Stimulated activated CD8-positive, alpha-beta memory T cell treated with anti-CD3 and anti-CD28 coated beads, Interleukin-15, amount 100 ng/mL, for 1 hour (primary cell): Measurements from ENCODE around the gene RPUSD1.
"Not testable (repeated sequence)": the region's sequence is repeated elsewhere in the genome, so short reads cannot be mapped to it uniquely, and the experiment has no call there.

ENCODE experiments used
- DNase-seq: peaks from one replicate; pipeline ENCODE4 v3.0.0-alpha.2; 2020; ENCODE audit warnings: low read depth

RPUSD1 gene

DNA sequence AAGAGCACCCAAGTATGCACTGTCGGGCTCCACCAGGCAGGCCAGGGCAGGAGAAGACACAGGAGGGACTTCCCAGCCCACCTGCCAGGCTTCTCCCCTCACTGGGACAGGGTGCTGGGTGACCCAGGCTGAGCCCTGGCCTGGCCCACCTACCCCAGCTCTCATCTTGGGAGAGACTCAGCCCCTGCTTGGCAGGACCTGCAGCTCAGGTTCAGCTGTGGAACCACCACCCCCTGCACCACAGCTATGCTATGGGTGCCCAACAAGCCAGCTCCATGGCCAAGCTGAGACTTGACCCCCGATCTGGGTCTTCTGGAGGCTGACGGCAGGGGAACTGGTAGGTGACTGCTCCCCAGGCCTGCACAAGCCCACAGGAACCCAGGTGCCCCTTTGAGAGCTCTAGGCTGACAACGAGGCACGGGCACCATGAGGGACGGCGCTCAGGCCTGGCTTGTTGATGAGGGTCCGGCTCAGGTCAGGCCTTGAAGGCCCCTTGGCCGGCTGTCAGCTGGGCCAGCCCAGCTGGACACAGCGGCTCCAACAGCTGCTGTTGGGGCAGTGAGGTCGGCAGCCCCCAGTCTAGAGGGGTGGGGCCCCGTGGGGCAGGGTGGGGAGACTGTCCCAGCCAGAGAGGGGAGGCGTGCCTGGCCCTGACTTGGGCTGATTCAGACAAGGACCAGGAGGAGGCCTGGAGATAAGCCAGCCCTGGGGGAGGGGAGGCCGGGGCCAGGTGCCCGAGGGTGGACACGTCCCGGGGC, 4.6 kb downstream of the RPUSD1 start:
- no peak for DNase-seq

DNA sequence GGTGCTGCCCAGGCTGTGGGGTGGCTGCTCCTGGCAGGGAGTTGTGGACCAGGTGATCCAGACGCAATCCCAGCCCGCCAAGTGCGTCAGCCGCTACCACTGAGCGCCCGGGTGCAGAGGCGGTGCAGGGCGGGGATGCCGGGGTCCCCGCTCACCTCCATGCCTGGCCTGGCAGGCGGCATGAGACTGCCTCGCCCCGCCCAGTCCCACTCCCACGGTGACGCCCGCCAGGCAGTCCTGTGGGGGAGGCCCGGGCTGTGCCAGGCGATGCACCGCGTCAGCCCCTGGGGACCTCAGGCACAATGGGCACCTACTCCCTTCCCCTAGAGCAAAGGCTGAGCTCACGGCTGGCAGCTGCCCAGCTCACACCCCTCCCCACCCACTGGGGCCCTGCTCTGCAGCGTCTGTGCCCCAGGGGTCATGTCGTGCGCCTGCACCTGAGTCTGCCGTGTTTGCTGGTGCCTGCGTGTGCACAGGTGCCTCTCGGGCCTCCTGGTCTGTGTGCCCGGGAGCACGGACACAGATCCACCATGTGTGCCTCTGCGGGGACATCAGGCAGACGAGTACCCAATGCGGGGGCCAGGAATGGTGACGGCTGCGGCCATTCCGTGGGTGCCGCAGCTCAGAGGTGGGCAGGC, 5.3 kb downstream of the RPUSD1 start:
- DNase-seq: no peak

DNA sequence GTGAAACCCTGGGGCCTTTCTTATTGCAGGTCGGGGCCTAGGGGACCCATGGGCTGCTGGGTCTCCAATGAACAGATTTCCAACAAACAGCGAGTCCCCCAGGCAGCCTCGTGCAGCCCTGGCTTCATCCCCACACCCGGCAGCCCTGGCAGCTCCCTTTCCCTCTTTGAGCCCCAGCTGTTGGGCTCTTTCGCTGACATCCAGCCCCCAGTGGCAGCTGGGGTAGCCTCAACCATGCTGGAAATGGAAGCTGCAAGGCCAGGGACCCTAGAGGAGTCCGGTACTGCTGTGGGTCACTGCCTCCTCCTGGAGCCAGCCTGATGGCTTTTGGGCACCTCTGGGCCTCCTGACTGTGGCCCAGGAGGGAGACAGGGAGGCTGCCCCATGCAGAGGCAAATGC, 5.9 kb downstream of the RPUSD1 start:
- DNase-seq: no peak

DNA sequence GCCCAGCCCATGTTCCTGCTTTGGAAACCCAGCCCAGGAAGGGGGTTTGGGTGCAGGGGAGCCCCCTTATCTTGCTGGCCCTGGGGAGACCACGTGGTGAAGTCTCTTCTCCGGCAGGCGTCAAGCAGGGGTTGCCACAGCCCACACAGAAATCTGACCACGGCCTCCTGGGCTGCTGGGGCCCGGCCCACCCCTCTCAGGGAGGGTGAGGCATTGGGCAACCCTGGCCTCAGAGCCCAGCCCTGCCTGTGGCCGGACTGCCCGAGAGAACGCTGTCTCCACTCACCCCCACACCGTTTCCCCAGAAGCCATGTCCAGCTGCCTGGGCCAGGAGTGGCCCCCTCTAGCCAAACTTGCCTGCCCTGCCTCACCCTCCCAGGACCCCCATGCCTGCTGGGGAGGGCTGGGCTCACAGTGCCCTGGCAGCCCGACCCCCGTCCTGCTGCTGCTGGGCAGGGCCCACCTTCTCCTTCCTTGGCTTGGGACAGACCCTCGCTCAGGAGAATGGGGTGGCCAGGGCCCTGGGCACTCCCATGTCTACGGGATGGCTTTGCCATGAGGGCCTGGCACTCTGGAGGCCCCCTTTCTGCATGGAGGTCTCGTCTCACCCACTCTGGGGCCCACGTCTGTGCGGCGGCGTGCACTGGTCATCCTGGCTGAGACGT, 6.7 kb downstream of the RPUSD1 start:
- DNase-seq: no peak

DNA sequence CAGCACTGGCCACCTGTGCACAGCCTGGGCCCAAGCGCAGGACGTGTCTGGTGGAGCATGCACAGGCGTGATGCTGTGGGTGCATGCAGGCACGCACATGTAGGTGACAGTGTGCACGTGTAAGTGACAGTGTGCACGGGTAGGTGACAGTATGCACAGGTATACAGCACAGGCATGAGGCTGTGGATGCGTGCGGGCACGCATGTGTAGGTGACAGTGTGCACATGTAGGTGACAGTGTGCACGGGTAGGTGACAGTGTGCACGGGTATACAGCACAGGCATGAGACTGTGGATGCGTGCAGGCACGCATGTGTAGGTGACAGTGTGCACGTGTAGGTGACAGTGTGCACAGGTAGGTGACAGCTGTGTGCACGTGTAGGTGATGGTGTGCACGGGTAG, 7.9 kb downstream of the RPUSD1 start:
- DNase-seq: no peak

DNA sequence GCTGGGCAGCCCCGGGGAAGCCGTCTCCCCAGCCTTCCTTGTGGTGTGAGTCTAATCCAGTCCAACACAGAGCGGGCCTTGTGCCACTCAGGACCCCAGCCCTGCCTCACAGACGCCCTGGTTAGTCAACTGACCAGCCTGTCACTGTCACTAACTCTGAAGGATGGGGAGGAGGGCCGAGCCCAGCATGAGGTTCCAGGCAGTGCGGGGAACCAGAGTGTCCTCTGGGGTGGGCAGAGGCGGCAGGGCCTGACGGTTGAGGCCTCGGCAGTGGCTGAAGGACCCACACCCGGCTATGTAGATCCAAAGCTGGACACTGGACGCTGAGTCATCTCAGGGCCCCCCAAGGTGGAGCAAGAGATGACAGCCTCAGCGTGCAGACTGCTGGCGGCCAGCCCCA, 8.6 kb downstream of the RPUSD1 start:
- DNase-seq: no peak

DNA sequence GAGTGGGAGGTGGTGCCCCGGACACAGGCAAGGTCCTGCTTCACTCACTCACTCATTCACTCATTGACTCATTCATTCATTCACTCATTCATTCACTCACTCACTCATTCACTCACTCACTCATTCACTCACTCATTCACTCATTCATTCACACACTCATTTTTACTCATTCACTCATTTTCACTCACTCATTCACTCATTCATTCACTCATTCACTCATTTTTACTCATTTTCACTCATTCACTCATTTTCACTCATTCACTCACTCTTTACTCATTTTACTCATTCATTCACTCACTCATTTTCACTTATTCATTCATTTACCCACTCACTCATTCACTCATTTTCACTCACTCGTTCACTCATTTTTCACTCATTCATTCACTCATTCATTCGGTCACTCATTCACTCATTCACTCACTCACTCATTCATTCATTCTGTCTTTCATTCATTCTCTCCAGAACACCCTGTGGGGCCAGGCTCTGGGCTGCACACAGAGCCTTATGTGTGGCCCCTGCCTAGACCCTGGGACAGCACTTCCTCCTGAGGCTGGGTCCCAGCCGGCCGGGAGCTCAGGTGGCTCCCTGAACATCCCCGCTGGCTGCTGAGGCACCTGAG, 9.2 kb downstream of the RPUSD1 start:
- DNase-seq: no peak

DNA sequence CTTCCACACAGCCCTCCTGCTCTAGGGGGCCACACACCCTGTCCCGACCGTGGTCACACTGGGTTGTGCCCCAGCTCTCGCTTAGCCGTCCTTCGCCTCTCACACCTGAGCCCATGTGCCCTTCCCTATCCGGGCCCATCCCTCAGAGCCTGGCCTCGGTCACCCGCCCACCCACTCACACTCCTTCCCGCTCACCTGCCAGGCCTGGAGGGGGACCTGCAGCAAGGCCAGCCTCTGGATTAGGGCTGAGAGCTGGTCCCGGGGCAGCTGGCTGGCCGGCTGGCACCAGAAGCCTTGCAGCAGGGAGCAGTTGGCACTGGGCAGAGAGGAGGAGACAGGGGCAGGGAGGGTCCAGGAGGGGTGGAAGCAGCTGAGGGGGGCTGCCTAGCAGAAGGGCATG, 9.7 kb downstream of the RPUSD1 start:
- DNase-seq: no peak

DNA sequence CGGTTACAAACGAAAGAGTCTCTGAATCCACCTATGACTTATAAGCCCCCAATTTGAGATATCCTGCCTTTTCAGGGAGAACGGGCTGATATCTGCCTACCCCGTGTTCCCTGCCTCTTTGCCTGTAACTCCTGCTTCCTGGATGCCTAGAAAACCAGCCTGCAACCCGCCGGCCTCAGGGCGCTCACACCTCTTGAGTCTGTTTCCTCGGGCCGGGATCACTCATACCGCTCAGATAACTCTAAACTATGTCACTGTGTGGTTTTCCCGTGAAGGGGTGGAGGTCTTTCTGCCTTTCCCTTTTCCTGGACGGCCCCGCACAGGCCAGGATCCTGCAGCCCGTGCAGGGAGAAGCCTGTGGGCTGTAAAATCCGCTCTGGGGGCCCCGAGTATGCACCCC, 10.4 kb downstream of the RPUSD1 start:
- DNase-seq: no peak

DNA sequence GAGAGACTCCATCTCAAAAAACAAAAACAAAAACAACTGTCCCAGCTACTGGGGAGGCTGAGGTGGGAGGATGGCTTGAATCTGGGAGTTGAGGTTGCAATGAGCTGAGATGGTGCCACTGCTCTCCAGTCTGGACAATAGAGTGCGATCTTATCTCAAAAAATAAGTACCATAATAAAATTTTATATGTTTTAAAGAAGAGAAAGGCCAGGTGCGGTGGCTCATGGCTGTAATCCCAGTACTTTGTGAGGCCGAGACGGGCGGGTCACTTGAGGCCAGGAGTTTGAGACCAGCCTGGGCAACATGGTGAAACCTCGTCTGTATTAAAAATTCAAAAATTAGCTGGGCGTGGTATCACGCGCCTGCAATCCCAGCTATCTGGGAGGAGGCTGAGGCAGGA, 11.4 kb downstream of the RPUSD1 start:
- DNase-seq: no peak

DNA sequence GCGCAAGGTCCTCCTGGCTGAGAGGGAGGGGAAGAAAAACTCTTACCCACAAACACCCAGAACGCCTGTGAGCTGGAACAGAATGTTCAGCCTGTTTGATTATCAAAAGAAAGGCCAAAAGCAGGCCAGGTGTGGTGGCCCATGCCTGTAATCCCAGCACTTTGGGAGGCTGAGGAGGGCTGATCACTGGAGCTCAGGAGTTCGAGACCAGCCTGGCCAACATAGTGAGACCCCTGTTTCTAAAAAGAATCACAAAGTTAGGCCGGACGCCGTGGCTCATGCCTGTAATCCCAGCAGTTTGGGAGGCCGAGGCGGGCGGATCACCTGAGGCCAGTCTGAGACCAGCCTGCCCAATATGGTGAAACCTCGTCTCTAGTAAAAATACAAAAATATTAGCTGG, 11.9 kb downstream of the RPUSD1 start:
- not testable (repeated sequence) for DNase-seq

DNA sequence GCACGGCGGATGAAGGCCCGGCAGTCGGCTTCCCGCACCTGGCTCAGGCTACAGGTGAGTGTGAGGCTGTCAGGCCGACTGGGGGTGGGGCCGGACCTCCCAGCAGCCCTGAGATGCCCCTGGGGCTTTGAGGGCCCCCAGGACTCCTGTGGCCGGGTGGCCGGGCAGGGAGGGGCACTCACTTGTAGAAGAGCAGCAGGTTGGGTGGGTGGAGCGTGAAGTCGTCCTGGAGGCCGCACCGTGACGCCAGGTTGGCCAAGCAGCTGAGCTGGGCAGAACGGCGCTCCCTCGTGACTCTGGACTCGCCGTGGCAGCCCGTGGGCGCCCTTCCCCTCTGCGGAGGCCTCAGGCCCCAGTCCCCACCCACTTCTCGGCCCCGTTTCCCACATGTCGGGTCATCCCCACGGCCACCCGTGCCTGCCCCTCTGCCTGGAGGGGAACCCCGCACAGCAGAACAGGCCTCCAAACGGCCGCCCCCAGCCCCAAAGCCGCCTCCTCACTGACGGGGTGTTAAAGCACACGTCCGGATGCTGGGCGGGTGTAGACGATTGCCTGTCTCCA, 12.9 kb downstream of the RPUSD1 start:
- no peak for DNase-seq

DNA sequence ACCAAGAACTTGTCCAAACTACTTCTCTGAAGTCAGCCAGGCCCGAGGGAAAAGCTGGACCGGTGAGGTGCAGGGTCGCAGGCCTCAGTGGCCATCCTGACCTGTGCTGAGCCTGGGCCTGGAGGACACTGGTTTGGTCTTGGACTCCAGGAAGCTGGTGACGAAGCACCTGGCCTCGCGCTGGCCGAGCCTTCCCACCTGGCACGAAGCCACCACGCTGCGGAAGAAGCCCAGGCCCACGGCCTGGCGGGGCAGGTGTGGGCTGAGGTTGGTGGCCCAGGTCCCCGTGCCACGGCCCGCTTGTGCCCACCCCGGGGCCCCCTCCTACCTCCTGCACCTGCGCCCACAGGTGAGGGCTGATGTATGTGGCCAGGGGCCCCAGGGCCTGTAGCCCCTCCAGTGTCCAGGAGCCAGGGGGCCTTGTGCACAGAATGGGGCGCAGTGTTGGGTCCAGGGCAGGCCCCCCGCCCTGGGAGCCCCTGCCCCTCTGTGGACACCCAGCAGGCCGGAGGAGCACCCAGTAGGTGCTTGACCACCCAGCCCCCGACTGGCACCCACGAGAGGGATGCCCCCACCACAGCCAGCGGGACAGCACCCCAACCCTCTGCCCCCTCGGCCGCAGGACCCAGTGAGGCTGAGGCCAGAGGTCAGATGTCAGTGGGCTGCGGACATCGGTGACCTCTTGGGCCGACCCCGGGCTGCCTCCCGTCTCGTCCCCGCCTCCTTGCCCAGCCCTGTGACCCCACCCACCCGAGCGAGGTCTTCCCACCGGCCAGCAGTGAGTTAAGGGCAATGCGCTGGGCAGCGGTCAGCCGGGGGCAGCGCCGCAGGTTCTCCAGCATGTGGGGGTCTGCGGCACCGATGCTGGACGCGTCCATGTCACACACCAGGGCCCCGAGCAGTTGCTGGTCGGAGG, 13.8 kb downstream of the RPUSD1 start:
- DNase-seq: no peak

DNA sequence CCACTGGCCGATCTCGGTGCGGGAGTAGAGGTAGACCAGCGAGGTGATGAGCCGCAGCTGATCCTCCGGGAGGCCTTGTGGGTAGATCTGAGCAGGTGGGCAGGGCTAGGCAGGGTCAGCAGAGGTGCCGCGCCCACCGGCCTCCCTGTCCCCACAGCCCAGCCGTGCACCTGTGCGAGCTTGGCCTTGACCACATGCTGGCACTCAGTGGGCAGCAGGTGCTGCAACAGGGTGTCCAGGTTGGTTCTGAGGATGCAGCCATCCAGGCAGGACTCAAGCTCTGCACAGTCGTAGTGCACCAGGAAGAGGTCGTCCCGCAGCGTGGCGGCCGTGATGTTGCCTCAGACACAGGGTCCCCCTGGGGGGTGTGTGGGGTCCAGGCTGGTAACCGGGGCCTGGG, 15.2 kb downstream of the RPUSD1 start:
- DNase-seq: no peak

DNA sequence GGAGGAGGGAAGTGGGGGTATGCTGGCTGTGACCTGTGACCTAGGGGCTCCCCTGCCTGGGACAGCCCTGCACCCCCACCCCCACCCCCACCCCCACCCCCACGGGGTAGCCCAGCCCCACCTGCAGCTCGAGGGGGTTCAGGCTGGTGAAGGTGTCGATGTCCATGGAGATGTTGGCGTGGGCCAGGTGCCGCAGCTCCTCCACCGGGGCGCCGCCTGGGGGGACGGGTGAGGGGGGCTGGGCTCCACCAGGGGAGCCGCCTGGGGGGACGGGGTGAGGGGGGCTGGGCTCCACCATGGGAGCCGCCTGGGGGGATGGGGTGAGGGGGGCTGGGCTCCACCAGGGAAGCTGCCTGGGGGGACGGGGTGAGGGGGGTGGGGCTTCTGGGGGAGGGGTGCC, 17.8 kb downstream of the RPUSD1 start:
- no peak for DNase-seq

DNA sequence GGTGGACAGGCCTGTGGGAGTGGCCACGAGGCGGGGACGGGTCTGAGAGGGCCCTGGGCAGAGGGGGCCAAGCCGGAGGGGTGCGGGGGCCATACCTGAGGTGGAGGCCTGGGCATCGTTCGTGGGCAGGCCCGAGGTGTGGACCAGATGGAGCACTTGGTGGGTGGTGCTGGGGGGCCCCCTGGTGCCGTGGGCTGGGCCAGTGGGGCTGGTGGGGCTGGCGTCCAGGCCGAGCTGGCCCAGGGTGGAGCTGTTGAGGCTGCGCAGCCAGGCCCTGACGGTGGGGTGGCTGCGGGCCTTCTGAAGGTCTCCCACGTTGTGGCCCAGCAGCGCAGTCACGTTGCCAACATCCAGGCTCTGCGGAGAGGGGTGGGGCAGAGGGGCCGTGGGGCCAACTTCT, 18.2 kb downstream of the RPUSD1 start:
- DNase-seq: no peak

DNA sequence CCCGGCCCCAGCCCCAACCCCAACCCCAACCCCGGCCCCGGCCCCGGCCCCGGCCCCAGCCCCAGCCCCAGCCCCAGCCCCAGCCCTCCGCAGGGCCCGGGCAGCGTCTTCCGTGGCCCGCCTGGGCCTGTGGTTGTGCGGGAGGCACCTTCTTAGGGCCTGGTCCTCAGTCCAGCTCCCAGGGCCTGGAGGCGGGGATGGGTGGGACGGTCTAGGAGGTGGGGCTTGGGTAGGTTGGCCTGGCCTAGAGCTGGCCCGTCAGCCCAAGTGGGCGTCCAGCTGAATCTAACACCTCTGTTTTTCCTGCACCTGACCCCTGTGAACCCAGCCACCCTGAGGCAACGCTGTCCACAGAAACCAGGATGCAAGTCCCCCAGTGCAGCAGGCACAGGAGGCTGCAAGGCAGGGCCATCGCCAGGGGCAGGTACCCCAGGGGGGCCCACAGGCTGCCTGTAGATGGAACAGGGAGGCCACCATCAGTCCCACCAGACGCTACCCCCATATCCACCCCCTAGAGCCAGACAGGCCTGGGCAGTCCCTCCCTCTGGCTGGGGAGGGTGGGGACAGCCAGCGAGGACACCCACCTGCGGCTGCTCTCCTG, 18.9 kb downstream of the RPUSD1 start:
- DNase-seq: no peak

DNA sequence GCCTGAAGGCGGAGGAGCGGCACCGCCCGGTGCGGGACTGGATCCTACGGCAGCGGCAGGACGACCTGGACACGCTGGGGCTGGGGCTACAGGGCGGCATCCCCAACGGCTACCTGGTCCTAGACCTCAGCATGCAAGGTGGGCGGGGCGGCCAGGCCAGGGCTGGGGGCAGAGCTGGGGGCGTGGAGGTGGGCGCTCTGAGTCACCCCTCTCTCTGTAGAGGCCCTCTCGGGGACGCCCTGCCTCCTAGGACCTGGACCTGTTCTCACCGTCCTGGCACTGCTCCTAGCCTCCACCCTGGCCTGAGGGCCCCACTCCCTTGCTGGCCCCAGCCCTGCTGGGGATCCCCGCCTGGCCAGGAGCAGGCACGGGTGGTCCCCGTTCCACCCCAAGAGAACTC, 19.8 kb downstream of the RPUSD1 start:
- no peak for DNase-seq

DNA sequence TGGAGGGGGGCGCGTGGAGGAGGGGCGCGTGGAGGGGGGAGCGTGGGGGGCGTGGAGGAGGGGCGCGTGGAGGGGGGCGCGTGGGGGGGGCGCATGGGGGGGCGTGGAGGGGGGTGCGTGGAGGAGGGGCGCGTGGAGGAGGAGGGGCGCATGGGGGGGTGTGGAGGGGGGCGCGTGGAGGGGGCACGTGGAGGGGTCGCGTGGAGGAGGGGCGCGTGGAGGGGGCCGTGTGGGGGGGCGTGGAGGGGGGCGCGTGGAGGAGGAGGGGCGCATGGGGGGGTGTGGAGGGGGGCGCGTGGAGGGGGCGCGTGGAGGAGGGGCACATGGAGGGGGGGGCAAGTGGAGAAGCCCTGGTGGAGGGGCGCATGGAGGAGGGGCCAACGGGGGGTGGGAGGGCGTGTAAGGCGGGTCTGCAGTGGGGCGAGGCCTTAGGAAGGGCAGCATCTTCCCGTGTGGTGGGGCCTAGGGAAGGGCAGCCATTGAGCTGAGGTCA, 20.4 kb downstream of the RPUSD1 start:
- DNase-seq: no peak

DNA sequence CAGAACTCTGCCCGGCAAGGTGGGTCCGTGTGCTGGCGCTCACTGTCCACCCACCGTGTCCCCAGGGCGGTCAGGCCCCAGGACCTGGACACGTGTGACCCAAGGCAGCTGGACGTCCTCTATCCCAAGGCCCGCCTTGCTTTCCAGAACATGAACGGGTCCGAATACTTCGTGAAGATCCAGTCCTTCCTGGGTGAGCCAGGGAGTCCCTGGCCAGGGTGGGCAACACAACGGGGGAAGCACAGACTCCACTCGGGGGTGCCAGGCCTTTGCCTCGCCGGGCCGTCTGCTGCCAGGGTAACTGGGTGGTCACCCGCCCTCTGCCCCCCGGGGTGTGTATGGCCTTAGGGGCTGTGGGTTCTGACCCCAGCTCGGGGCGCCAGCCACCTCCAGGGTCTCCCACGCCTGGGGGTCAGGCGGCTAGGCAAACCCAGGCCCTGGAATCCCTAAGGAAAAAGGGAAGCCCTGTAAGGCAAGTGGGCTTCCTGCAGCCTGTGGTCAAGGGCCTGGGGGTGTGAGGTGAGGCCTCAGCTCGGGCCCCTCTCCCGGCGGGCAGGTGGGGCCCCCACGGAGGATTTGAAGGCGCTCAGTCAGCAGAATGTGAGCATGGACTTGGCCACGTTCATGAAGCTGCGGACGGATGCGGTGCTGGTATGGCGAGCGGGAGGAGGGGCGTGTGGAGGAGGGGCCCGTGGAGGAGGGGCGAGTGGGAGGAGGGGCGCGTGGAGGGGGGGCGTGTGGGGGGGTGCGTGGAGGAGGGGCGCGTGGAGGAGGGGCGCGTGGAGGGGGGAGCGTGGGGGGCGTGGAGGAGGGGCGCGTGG, 21.2 kb downstream of the RPUSD1 start:
- no peak for DNase-seq
